Naive thymus-derived CD4-positive, alpha-beta T cell (primary cell): ENCODE results near the gene CCDC57. TPM values are rescaled to one million over a fixed set of nuclear protein-coding genes. Genes with fewer than 3 reads are reported as not detected.
A peak's percentile ranks its signal among the peaks of the same experiment; 100 is the strongest.

Source experiments
- ATAC-seq: fragments of 150-1000 bp; cut with Tn5 transposase; 2 replicates; pipeline ENCODE4 v1.10.0; 2021; ENCODE audit warnings: mild to moderate bottlenecking, moderate library complexity
- CTCF ChIA-PET: fragments of 350-600 bp; sonication (Branson Sonifier 250); formaldehyde crosslinking; loops from one replicate; lab custom pipeline; 2021; ENCODE audit warnings: antibody characterized with exemption; lab: Charles Lee
- POLR2A ChIA-PET: fragments of 350-600 bp; sonication (Branson Sonifier 250); formaldehyde crosslinking; loops from one replicate; lab custom pipeline; 2021; ENCODE audit warnings: antibody characterized with exemption, inconsistent platforms; lab: Charles Lee
- DNase-seq, 9 donors: peaks; one replicate each; pipeline versions ENCODE4 v3.0.0 to v3.0.0-alpha.2; 2020 to 2022; ENCODE audit warnings: mixed read lengths in 1 of 9
- H3K27ac ChIP-seq: one replicate; pipeline ENCODE4 v1.7.0; 2013; ENCODE audit warnings: mild to moderate bottlenecking, low read depth, low read length, moderate library complexity
- H3K27me3 ChIP-seq, 2 donors: one replicate each; pipeline ENCODE4 v1.7.0; 2013; ENCODE audit warnings: low read length in 2 of 2, mild to moderate bottlenecking in 2 of 2, moderate library complexity in 2 of 2; ENCODE audit not compliant: control insufficient read depth in 2 of 2, insufficient read depth in 2 of 2
- H3K36me3 ChIP-seq, 3 experiments: 1 replicate in 2 of 3; 2 replicates in 1 of 3; pipeline ENCODE4 v1.7.0; 2013; ENCODE audit warnings: low read length in 3 of 3, mild to moderate bottlenecking in 3 of 3, moderate library complexity in 1 of 3; ENCODE audit not compliant: insufficient read depth in 3 of 3, control insufficient read depth in 2 of 3
- H3K4me1 ChIP-seq, 2 donors: one replicate each; pipeline ENCODE4 v1.7.0; 2013; ENCODE audit warnings: low read length in 2 of 2, mild to moderate bottlenecking in 2 of 2, moderate library complexity in 1 of 2; ENCODE audit not compliant: control insufficient read depth in 2 of 2, insufficient read depth in 2 of 2
- H3K4me3 ChIP-seq: 2 replicates; pipeline ENCODE4 v1.7.0; 2013; ENCODE audit warnings: mild to moderate bottlenecking, low read length
- H3K9me3 ChIP-seq, 3 experiments: 1 replicate in 2 of 3; 2 replicates in 1 of 3; pipeline ENCODE4 v1.7.0; 2013; ENCODE audit warnings: low read length in 3 of 3; ENCODE audit not compliant: control insufficient read depth in 2 of 3
- H3K27ac Mint-ChIP-seq, 9 donors: one replicate each; pipeline ENCODE4 v1.8.0; 2020 to 2022; ENCODE audit warnings: mixed read lengths in 9 of 9, mild to moderate bottlenecking in 8 of 9, moderate library complexity in 5 of 9, inconsistent platforms in 2 of 9
- H3K27me3 Mint-ChIP-seq, 5 donors: one replicate each; pipeline ENCODE4 v1.8.0; 2021 to 2022; ENCODE audit warnings: mixed read lengths in 5 of 5, mild to moderate bottlenecking in 1 of 5
- H3K36me3 Mint-ChIP-seq, 5 donors: one replicate each; pipeline ENCODE4 v1.8.0; 2020 to 2022; ENCODE audit warnings: mixed read lengths in 5 of 5, mild to moderate bottlenecking in 3 of 5, inconsistent platforms in 1 of 5
- H3K4me1 Mint-ChIP-seq, 7 donors: one replicate each; pipeline ENCODE4 v1.8.0; 2020 to 2022; ENCODE audit warnings: mixed read lengths in 7 of 7, mild to moderate bottlenecking in 3 of 7, inconsistent platforms in 1 of 7
- H3K4me3 Mint-ChIP-seq, 10 donors: one replicate each; pipeline ENCODE4 v1.8.0; 2020 to 2022; ENCODE audit warnings: mild to moderate bottlenecking in 10 of 10, mixed read lengths in 10 of 10, moderate library complexity in 6 of 10, inconsistent platforms in 2 of 10
- H3K9me3 Mint-ChIP-seq, 11 donors: one replicate each; pipeline ENCODE4 v1.8.0; 2020 to 2022; ENCODE audit warnings: mixed read lengths in 11 of 11, mild to moderate bottlenecking in 4 of 11, inconsistent platforms in 1 of 11, moderate library complexity in 1 of 11
- intact Hi-C, 2 donors: fragments of 100-400 bp; cut with micrococcal nuclease; formaldehyde crosslinking; loops; one replicate each; pipeline ENCODE4 v1.15.1; 2023
- polyA plus RNA-seq, 2 donors: library from polyadenylated mRNA; unstranded; fragments of 300-500 nt; fragmentation: Illumina TruSeq; gene quantifications; one replicate each; pipeline ENCODE4 v1.2.3, GENCODE V29; 2021
- total RNA-seq, 6 experiments: library from RNA in 5 of 6; stranded (reverse) in 5 of 6; gene quantifications; 1 replicate in 5 of 6; 2 replicates in 1 of 6; pipeline ENCODE4 v1.2.3 and lab custom pipeline; 2021 to 2026

Gene CCDC57
- total and polyA plus RNA-seq, 7 experiments from 2014 or later = 32.1 to 127 (median 92.1) TPM

- peak overlapping the region in 3 of 9 donors; percentile 28 to 76 (median 38) for H3K27ac Mint-ChIP-seq
These were observed 115.3 kb downstream of the CCDC57 start for GRCh38 chr17:82097184-82097918.

GRCh38 chr17:82096709-82097183 is 115.9 kb downstream of the CCDC57 start:
- Histone ChIP-seq H3K36me3 (peaks cover 0 to 38% (median 0%) of the 10 kb centered on the region in 3 experiments), H3K27me3 (no peaks in the 10 kb centered on the region), H3K4me1 (peaks cover 4 to 12% of the 10 kb centered on the region in 2 donors), H3K9me3 (no peaks in the 10 kb centered on the region), H3K4me3 (peak overlapping the region; percentile 47), H3K27ac (peak overlapping the region; percentile 97)
- peaks cover 0 to 14% (median 7%) of the 10 kb centered on the region in 7 donors for H3K4me1 Mint-ChIP-seq
- peak overlapping the region in 9 of 10 donors; percentile 23 to 83 (median 67) for H3K4me3 Mint-ChIP-seq
- H3K27me3 Mint-ChIP-seq = no peaks in the 10 kb centered on the region
- ATAC-seq (no peak), DNase-seq (no peak)
- ChIA-PET POLR2A (interaction anchor here (0.7 to 1.1 kb wide), 2 partner anchors 10 to 44 kb away, joined by 3 to 6 read pairs; no protein-coding TSS in a partner anchor), CTCF (no interaction called here)
- peak overlapping the region in 3 of 9 donors; percentile 28 to 76 (median 38) for H3K27ac Mint-ChIP-seq
- peaks cover 0 to 3% (median 0%) of the 10 kb centered on the region in 5 donors for H3K36me3 Mint-ChIP-seq
- H3K9me3 Mint-ChIP-seq = no peaks in the 10 kb centered on the region
- intact Hi-C loops = loop anchor here (1.0 to 10.0 kb wide), 3 partner anchors 31 to 414 kb away; partner anchors contain the start of genes ARL16 (in 1 of the 2), DCXR (in 1 of the 2), DUS1L (in 1 of the 2) and HGS (in 1 of the 2)

More at GRCh38 chr17:82097184-82097918, 115.3 kb downstream of the CCDC57 start:
- Histone ChIP-seq H3K27ac (peak overlapping the region; percentile 97), H3K36me3 (peaks cover 0 to 32% (median 0%) of the 10 kb centered on the region in 3 experiments), H3K9me3 (no peaks in the 10 kb centered on the region), H3K4me1 (peaks cover 4 to 12% of the 10 kb centered on the region in 2 donors), H3K4me3 (peak overlapping the region; percentile 47), H3K27me3 (no peaks in the 10 kb centered on the region)
- no peaks in the 10 kb centered on the region for H3K27me3 Mint-ChIP-seq
- ATAC-seq (no peak), DNase-seq (peak in 5 of 9 donors; percentile 23 to 74 (median 24))
- H3K4me3 Mint-ChIP-seq = peak overlapping the region in 9 of 10 donors; percentile 23 to 83 (median 67)
- CTCF ChIA-PET = interaction anchor here (2.7 kb wide), 1 partner anchor 30 kb away, joined by 12 read pairs; no protein-coding TSS in a partner anchor
- POLR2A ChIA-PET = interaction anchor here (0.6 to 2.3 kb wide), 5 partner anchors 9 to 120 kb away, joined by 3 to 28 read pairs (median 6); no protein-coding TSS in a partner anchor
- H3K36me3 Mint-ChIP-seq = peaks cover 0 to 3% (median 0%) of the 10 kb centered on the region in 5 donors
- H3K9me3 Mint-ChIP-seq = no peaks in the 10 kb centered on the region
- peaks cover 0 to 14% (median 7%) of the 10 kb centered on the region in 7 donors for H3K4me1 Mint-ChIP-seq
- intact Hi-C loops = loop anchor here (1.0 to 10.0 kb wide), 3 partner anchors 32 to 415 kb away; partner anchors contain the start of genes ARL16 (in 1 of the 2), DCXR (in 1 of the 2), DUS1L (in 1 of the 2) and HGS (in 1 of the 2)

GRCh38 chr17:82095777-82096708 is 116.6 kb downstream of the CCDC57 start:
- peaks cover 0 to 3% (median 0%) of the 10 kb centered on the region in 5 donors for H3K36me3 Mint-ChIP-seq
- ATAC-seq = no peak
- ChIA-PET CTCF (interaction anchor here (0.6 kb wide), 1 partner anchor 93 kb away, joined by 3 read pairs; no protein-coding TSS in a partner anchor), POLR2A (interaction anchor here (0.7 to 1.1 kb wide), 4 partner anchors 10 to 58 kb away, joined by 3 to 6 read pairs (median 3); partner anchors contain the start of gene DCXR)
- no peaks in the 10 kb centered on the region for H3K27me3 Mint-ChIP-seq
- H3K27ac ChIP-seq = peak overlapping the region; percentile 97
- H3K9me3 Mint-ChIP-seq = no peaks in the 10 kb centered on the region
- no peaks in the 10 kb centered on the region for H3K9me3 ChIP-seq
- H3K4me3 ChIP-seq = no peak overlapping the region
- intact Hi-C loops = loop anchor here (5.0 to 10.0 kb wide), 2 partner anchors 61 to 414 kb away; partner anchors contain the start of genes ARL16 (in 1 of the 2), DCXR (in 1 of the 2), HGS (in 1 of the 2) and RAC3 (in 1 of the 2)
- DNase-seq = peak in 1 of 9 donors; percentile 9
- H3K4me1 ChIP-seq = peaks cover 4 to 12% of the 10 kb centered on the region in 2 donors
- peak overlapping the region in 7 of 10 donors; percentile 16 to 76 (median 63) for H3K4me3 Mint-ChIP-seq
- H3K27me3 ChIP-seq = no peaks in the 10 kb centered on the region
- H3K27ac Mint-ChIP-seq = peak overlapping the region in 2 of 9 donors; percentile 52 to 56
- H3K36me3 ChIP-seq = peaks cover 0 to 46% (median 0%) of the 10 kb centered on the region in 3 experiments
- peaks cover 0 to 12% (median 7%) of the 10 kb centered on the region in 7 donors for H3K4me1 Mint-ChIP-seq

GRCh38 chr17:82094931-82095776 is 117.5 kb downstream of the CCDC57 start:
- Mint-ChIP-seq H3K9me3 (no peaks in the 10 kb centered on the region), H3K27ac (no peak overlapping the region), H3K4me1 (peaks cover 0 to 10% (median 5%) of the 10 kb centered on the region in 7 donors), H3K36me3 (peaks cover 0 to 3% (median 0%) of the 10 kb centered on the region in 5 donors), H3K27me3 (no peaks in the 10 kb centered on the region), H3K4me3 (peak overlapping the region in 2 of 10 donors; percentile 53 to 63)
- Histone ChIP-seq H3K36me3 (peaks cover 0 to 54% (median 0%) of the 10 kb centered on the region in 3 experiments), H3K27ac (no peak overlapping the region), H3K4me3 (no peak overlapping the region), H3K4me1 (peaks cover 4 to 12% of the 10 kb centered on the region in 2 donors), H3K9me3 (no peaks in the 10 kb centered on the region), H3K27me3 (no peaks in the 10 kb centered on the region)
- ChIA-PET POLR2A (interaction anchor here (0.9 to 1.1 kb wide), 3 partner anchors 11 to 57 kb away, joined by 3 to 6 read pairs (median 3); partner anchors contain the start of gene DCXR), CTCF (interaction anchor here (0.6 kb wide), 1 partner anchor 94 kb away, joined by 3 read pairs; no protein-coding TSS in a partner anchor)
- peak in 1 of 9 donors; percentile 14 for DNase-seq
- intact Hi-C loops = loop anchor here (5.0 to 10.0 kb wide), 2 partner anchors 60 to 413 kb away; partner anchors contain the start of genes ARL16 (in 1 of the 2), DCXR (in 1 of the 2), HGS (in 1 of the 2) and RAC3 (in 1 of the 2)
- ATAC-seq = no peak
